MM.1S (cell line): ENCODE results near the gene CYTL1.

Experiments used
- CTCF ChIP-seq: fragments of 300-600 bp; sonication (generic); IDR thresholded peaks from 2 replicates; pipeline ENCODE4 v1.5.1; 2016; ENCODE audit warnings: antibody characterized with exemption, low read length, mixed read lengths
- EZH2phosphoT487 ChIP-seq: fragments of 300-600 bp; sonication (generic); IDR thresholded peaks from 2 replicates; pipeline ENCODE4 v1.6.1; 2018; ENCODE audit warnings: antibody characterized with exemption, low read length

DNA sequence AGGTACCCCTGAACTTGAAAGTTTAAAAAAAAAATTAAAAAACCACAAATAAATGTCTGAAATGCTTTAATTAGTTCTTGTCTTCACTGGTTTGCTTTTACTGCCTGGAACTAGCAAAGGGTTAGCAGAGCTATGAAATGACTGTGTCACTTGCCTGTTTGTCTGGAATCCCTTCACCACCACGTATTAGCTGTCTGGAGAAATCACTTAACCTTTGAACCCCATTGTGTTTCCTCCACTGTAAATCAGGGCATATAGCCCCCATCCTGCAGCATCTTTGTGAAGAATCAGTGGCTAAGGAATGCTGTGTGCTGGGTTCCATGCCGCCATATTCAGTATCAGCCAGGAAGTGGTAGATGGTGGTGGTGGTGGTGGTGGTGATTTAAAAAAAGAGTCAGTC, 6.3 kb downstream of the CYTL1 start:
- TF ChIP-seq CTCF = no peak
- TF ChIP-seq EZH2phosphoT487 = no peak
